Spleen (tissue), 7 donors: Measurements from ENCODE around the gene SPATS2.

Experiments used
- CTCF ChIP-seq, 11 experiments: fragments of 200-600 bp in 7 of 11; fragments of 450-650 bp in 4 of 11; sonication (generic) in 4 of 11; IDR thresholded peaks in 8 of 11; conservative IDR thresholded peaks in 3 of 11; 1 replicate in 7 of 11; 2 replicates in 4 of 11; pipeline versions ENCODE4 v1.4.0 to v1.8.0; 2016 to 2021; ENCODE audit warnings: antibody characterized with exemption in 11 of 11, inconsistent platforms in 4 of 11, mild to moderate bottlenecking in 1 of 11
- POLR2A ChIP-seq, 3 donors: fragments of 450-650 bp; IDR thresholded peaks; one replicate each; pipeline ENCODE4 v1.5.1; 2017; ENCODE audit warnings: antibody characterized with exemption in 3 of 3, mild to moderate bottlenecking in 1 of 3
- POLR2AphosphoS5 ChIP-seq, 3 donors: sonication (generic); formaldehyde crosslinking; IDR thresholded peaks; one replicate each; pipeline ENCODE4 v1.5.1; 2017; ENCODE audit warnings: antibody characterized with exemption in 3 of 3
- donor health status: DM: no; HTN: no; CAD: no; lungs with moderate emphysema.
- donor health status: DM: no; HTN: no; CAD: no.
- donor health status: DM: no; HTN: no; CAD: no.

GRCh38 chr12:49413796-49414195 lies 46.5 kb downstream of the SPATS2 start:
- TF ChIP-seq CTCF (IDR thresholded peaks at IDR 0.05 in 8 of 11, conservative IDR thresholded peaks at IDR 0.05 in 3 of 11) (no peak), POLR2AphosphoS5 (IDR thresholded peaks at IDR 0.05) (no peak), POLR2A (IDR thresholded peaks at IDR 0.05) (no peak)
